A549 (cell line): ENCODE results near the gene UBE2C. TPM values are rescaled to one million over a fixed set of nuclear protein-coding genes. Genes with fewer than 3 reads are reported as not detected.
"Not testable (repeated sequence)": the region's sequence is repeated elsewhere in the genome, so short reads cannot be mapped to it uniquely, and the experiment has no call there.

ENCODE experiments used
- ATAC-seq, 2 experiments: fragments of 200-7000 bp in 1 of 2; fragments of >200 bp in 1 of 2; cut with Nextera tagmentation in 1 of 2; cut with Tn5 transposase in 1 of 2; 3 replicates each; pipeline versions ENCODE4 v1.8.0 to v1.9.1; 2018 to 2020; ENCODE audit warnings: mild to moderate bottlenecking in 1 of 2, moderate library complexity in 1 of 2
- CTCF ChIA-PET: fragments of 300-600 bp; sonication (Branson Sonifier 250); formaldehyde crosslinking; extraction: SDS; loops from one replicate; lab custom pipeline; 2021; ENCODE audit warnings: antibody characterized with exemption, inconsistent platforms; lab: Yijun Ruan, JAX
- POLR2A ChIA-PET: fragments of 350-600 bp; formaldehyde crosslinking; extraction: SDS; loops from one replicate; lab custom pipeline; 2021; ENCODE audit warnings: antibody characterized with exemption, inconsistent platforms; lab: Yijun Ruan, JAX
- DNase-seq, 2 experiments: peaks; one replicate each; pipeline versions ENCODE4 v3.0.0 to v3.0.0-alpha.2; 2011 to 2016; ENCODE audit warnings: low read depth in 1 of 2, low spot score in 1 of 2
- FAIRE-seq: peaks from 2 replicates; lab custom pipeline; 2011; peaks lifted over from hg19 to GRCh38; lab: Jason Lieb, UNC
- H3K27ac ChIP-seq, 2 experiments: fragments of >200 bp; sonication (Bioruptor Twin); formaldehyde crosslinking; 3 replicates each; pipeline ENCODE4 v1.5.1; 2016 to 2017
- H3K4me1 ChIP-seq: fragments of >200 bp; sonication (Bioruptor Twin); formaldehyde crosslinking; 3 replicates; pipeline ENCODE4 v1.6.1; 2016
- H3K4me2 ChIP-seq: fragments of >200 bp; sonication (Bioruptor Twin); formaldehyde crosslinking; 3 replicates; pipeline ENCODE4 v1.6.1; 2016
- H3K4me3 ChIP-seq: fragments of >200 bp; sonication (Bioruptor Twin); formaldehyde crosslinking; 3 replicates; pipeline ENCODE4 v1.5.1; 2016
- H3K9me3 ChIP-seq: fragments of >200 bp; sonication (Bioruptor Twin); formaldehyde crosslinking; 3 replicates; pipeline ENCODE4 v1.6.1; 2016
- CEBPB ChIP-seq, 2 experiments: fragments of >200 bp in 1 of 2; sonication (Bioruptor Twin) in 1 of 2; formaldehyde crosslinking in 1 of 2; IDR thresholded peaks; 2 replicates each; pipeline ENCODE4 v1.6.1; 2012 to 2016
- CHD2 ChIP-seq: fragments of 150-350 bp; IDR thresholded peaks from 2 replicates; pipeline ENCODE4 v1.6.1; 2014; ENCODE audit warnings: low read length; ENCODE audit not compliant: partially characterized antibody
- EHF ChIP-seq: fragments of 250-450 bp; sonication (Bioruptor Pico); IDR thresholded peaks from 2 replicates; pipeline ENCODE4 v1.5.0; 2020; ENCODE audit warnings: mild to moderate bottlenecking
- EHMT2 ChIP-seq: fragments of 200-600 bp; sonication (generic); IDR thresholded peaks from 2 replicates; pipeline ENCODE4 v1.6.1; 2016; ENCODE audit warnings: antibody characterized with exemption, low read depth, mild to moderate bottlenecking, moderate library complexity
- JUNB ChIP-seq: fragments of >200 bp; sonication (Bioruptor Twin); formaldehyde crosslinking; IDR thresholded peaks from 2 replicates; pipeline ENCODE4 v1.6.1; 2016
- KDM1A ChIP-seq: fragments of 200-600 bp; sonication (generic); IDR thresholded peaks from 2 replicates; pipeline ENCODE4 v1.6.1; 2016; ENCODE audit warnings: low read depth, mild to moderate bottlenecking
- KDM5A ChIP-seq: fragments of 200-600 bp; sonication (generic); IDR thresholded peaks from 2 replicates; pipeline ENCODE4 v1.6.1; 2016; ENCODE audit warnings: antibody characterized with exemption, mild to moderate bottlenecking
- NPAS2 ChIP-seq: fragments of 250-450 bp; sonication (Bioruptor Pico); IDR thresholded peaks from 2 replicates; pipeline ENCODE4 v1.8.0; 2022; ENCODE audit warnings: mild to moderate bottlenecking, moderate library complexity, borderline replicate concordance
- PHF8 ChIP-seq: fragments of 200-600 bp; sonication (generic); IDR thresholded peaks from 2 replicates; pipeline ENCODE4 v1.6.1; 2016; ENCODE audit warnings: low read depth, mild to moderate bottlenecking, antibody characterized with exemption, moderate library complexity, borderline replicate concordance
- RAD21 ChIP-seq, 2 experiments: fragments of >200 bp in 1 of 2; sonication (Bioruptor Twin) in 1 of 2; formaldehyde crosslinking in 1 of 2; IDR thresholded peaks in 1 of 2; conservative IDR thresholded peaks in 1 of 2; 2 replicates in 1 of 2; 3 replicates in 1 of 2; pipeline ENCODE4 v1.6.1; 2012 to 2018; ENCODE audit warnings: inconsistent platforms in 1 of 2
- RFX5 ChIP-seq: fragments of 450-650 bp; IDR thresholded peaks from 2 replicates; pipeline ENCODE4 v1.7.1; 2014; ENCODE audit warnings: antibody characterized with exemption, mild to moderate bottlenecking, moderate library complexity
- SMC3 ChIP-seq: fragments of >200 bp; sonication (Bioruptor Twin); formaldehyde crosslinking; IDR thresholded peaks from 3 replicates; pipeline ENCODE4 v1.6.1; 2018; ENCODE audit warnings: inconsistent platforms
- SREBF2 ChIP-seq: fragments of 450-650 bp; IDR thresholded peaks from 2 replicates; pipeline ENCODE4 v1.6.1; 2014; ENCODE audit warnings: mild to moderate bottlenecking, moderate library complexity
- TFCP2L1 ChIP-seq: fragments of 250-450 bp; sonication (Bioruptor Pico); IDR thresholded peaks from 2 replicates; pipeline ENCODE4 v1.5.0; 2021; ENCODE audit warnings: mild to moderate bottlenecking
- ZC3H11A ChIP-seq: fragments of 450-650 bp; IDR thresholded peaks from 2 replicates; pipeline ENCODE4 v1.6.1; 2014; ENCODE audit warnings: antibody characterized with exemption, mild to moderate bottlenecking
- ZNF302 ChIP-seq: fragments of 250-450 bp; sonication (Bioruptor Pico); IDR thresholded peaks from 2 replicates; pipeline ENCODE4 v1.9.0; 2021; ENCODE audit warnings: inconsistent platforms, mild to moderate bottlenecking, moderate library complexity
- WGBS: methylation state at CpG from one replicate; pipeline ENCODE4 v1.1.6; 2017; ENCODE audit errors: missing lambda C conversion rate; 5-methylcytosine and 5-hydroxymethylcytosine counted together
- polyA plus RNA-seq, 4 experiments: library from polyadenylated mRNA; depleted of rRNA in 3 of 4; stranded (reverse); fragments of >200 nt; fragmentation: RNase III in 1 of 4; extraction: RNeasy Plus Mini Kit Qiagen cat#74134 plus additional on column Dnase treatment in 1 of 4; gene quantifications; 2 replicates in 3 of 4; 3 replicates in 1 of 4; pipeline ENCODE4 v1.2.3, GENCODE V29; 2011 to 2017
- TF ChIP-seq, protein P1 (sequence below): fragments of >200 bp; sonication (Bioruptor Twin); formaldehyde crosslinking; IDR thresholded peaks from 3 replicates; pipeline ENCODE4 v1.5.1; 2016
- TF ChIP-seq, protein P2 (sequence below): fragments of >200 bp; sonication (Bioruptor Twin); formaldehyde crosslinking; IDR thresholded peaks from 2 replicates; pipeline ENCODE4 v1.6.1; 2016
- TF ChIP-seq, protein P3 (sequence below): fragments of 150-350 bp; IDR thresholded peaks from 2 replicates; pipeline ENCODE4 v1.6.1; 2014; ENCODE audit warnings: low read depth, mild to moderate bottlenecking, low read length
- TF ChIP-seq, protein P4 (sequence below): fragments of 250-450 bp; sonication (Bioruptor Pico); IDR thresholded peaks from 2 replicates; pipeline ENCODE4 v1.5.0; 2021; ENCODE audit warnings: mild to moderate bottlenecking, moderate library complexity, borderline replicate concordance
- TF ChIP-seq, protein P5 (sequence below): fragments of >200 bp; sonication (Bioruptor Twin); formaldehyde crosslinking; IDR thresholded peaks from 3 replicates; pipeline ENCODE4 v1.6.1; 2016

Gene UBE2C
- polyA plus RNA-seq, 2 of the 4 experiments (the other 2 are of a cell fraction): 123 to 189 TPM

DNA sequence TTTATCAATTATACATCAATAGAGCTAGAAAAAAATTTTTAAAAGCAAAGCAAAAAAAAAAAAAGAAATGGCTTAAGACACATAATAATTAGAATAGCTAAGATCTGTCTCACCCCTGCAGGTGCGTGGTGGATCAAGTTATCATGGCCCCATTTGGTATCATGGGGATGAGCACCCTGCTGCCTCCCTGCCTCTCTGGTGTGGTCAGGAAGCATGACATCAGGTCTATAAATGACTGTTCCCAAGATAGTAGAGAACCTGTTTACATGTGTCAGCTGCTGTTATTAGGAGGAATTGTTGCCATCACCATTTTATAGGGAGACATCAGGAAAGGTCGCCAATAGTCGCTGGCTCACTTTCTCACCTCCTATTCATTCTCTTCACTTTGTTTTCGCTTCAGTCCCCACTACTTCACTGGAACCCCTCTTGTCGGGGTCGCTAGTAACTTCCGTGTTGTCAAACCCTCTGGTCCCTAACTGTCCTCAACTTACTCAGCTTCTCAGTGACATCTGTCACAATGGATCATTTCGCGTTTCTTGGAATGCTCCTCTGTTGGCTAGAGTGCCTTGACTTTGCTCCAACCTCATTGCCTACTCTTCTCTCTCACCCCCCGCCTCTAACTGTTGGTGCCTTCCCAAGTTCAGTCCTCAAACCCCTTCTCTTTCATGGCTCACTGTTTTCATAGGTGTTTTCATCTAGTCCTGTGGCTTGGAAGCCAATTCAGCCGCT lies 15.9 kb upstream of the UBE2C start (continued):
- no peak for TF ChIP-seq PHF8
- TF ChIP-seq JUNB: no peak
- TF ChIP-seq, all 56 proteins: peak for 0

DNA sequence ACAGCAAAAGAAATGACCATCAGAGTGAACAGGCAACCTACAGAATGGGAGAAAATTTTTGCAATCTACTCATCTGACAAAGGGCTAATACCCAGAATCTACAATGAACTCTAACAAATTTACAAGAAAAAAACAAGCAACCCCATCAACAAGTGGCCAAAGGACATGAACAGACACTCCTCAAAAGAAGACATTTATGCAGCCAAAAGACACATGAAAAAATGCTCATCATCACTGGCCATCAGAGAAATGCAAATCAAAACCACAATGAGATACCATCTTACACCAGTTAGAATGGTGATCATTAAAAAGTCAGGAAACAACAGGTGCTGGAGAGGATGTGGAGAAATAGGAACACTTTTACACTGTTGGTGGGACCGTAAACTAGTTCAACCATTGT lies 14.9 kb upstream of the UBE2C start:
- H3K9me3 ChIP-seq, H3K27ac ChIP-seq, H3K4me1 ChIP-seq, DNase-seq, POLR2A ChIA-PET, FAIRE-seq, H3K4me3 ChIP-seq, CTCF ChIA-PET, ATAC-seq, H3K4me2 ChIP-seq: not testable (repeated sequence)
- no CpG with 5 or more reads among the region's 1 CpG for WGBS

DNA sequence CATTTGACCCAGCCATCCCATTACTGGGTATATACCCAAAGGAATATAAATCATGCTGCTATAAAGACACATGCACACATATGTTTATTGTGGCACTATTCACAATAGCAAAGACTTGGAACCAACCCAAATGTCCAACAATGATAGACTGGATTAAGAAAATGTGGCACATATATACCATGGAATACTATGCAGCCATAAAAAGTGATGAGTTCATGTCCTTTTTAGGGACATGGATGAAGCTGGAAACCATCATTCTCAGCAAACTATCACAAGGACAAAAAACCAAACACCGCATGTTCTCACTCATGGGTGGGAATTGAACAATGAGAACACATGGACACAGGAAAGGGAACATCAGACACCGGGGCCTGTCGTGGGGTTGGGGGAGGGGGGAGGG lies 14.5 kb upstream of the UBE2C start:
- CTCF ChIA-PET: interaction anchor here (1.2 to 4.2 kb wide), 9 partner anchors 12 to 172 kb away, joined by 4 to 48 read pairs (median 11); partner anchors contain the start of gene UBE2C
- 92% methylated on average over 3 of the region's 3 CpGs for WGBS
- POLR2A ChIA-PET, H3K4me2 ChIP-seq, H3K27ac ChIP-seq, FAIRE-seq, DNase-seq, ATAC-seq, H3K4me3 ChIP-seq, H3K4me1 ChIP-seq, H3K9me3 ChIP-seq: not testable (repeated sequence)

DNA sequence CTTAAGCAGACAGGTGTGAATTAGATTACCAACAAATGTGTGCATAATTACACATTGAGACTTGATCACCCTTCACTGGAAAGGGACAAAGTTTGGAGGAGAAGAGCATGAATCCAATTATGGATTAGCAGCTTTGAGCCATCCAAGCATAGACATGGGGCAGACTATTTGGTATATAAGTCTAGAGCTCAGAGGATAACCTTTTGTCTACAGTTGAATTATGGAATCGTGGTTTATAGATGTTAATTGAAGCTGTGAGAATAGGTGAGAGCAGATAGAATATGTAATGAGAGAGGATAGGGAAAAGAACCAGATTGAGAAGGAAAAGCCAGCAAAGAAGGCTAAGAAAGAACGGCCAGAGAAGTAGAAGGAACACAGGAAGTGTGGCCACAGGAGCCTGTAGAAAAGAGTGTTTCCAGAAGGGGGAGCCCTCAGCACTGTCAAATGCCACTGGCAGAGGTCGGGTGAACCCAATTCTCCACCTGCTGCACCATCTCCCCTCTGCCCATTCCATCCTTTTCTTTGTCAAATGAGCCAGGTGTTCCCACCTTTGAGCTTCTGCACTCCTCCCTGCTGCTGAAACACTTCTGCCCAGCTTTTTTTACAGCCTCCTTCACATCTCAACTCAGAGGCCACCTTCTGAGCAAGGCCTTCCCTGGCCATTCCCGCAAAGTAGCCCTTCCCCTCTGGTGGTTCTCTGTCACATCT lies 13.4 kb upstream of the UBE2C start:
- H3K9me3 ChIP-seq: no peaks in the 10 kb centered on the region
- no peaks in the 10 kb centered on the region for H3K4me1 ChIP-seq
- ChIA-PET CTCF (interaction anchor here (0.7 to 4.2 kb wide), 46 partner anchors 9 to 527 kb away, joined by 3 to 48 read pairs (median 4); partner anchors contain the start of genes ACOT8, SNX21, SPATA25 and UBE2C), POLR2A (interaction anchor here (0.6 to 1.0 kb wide), 2 partner anchors 15 to 20 kb away, joined by 3 read pairs; no protein-coding TSS in a partner anchor)
- peak; percentile 57 for TF ChIP-seq SMC3
- TF ChIP-seq, protein P1, sequence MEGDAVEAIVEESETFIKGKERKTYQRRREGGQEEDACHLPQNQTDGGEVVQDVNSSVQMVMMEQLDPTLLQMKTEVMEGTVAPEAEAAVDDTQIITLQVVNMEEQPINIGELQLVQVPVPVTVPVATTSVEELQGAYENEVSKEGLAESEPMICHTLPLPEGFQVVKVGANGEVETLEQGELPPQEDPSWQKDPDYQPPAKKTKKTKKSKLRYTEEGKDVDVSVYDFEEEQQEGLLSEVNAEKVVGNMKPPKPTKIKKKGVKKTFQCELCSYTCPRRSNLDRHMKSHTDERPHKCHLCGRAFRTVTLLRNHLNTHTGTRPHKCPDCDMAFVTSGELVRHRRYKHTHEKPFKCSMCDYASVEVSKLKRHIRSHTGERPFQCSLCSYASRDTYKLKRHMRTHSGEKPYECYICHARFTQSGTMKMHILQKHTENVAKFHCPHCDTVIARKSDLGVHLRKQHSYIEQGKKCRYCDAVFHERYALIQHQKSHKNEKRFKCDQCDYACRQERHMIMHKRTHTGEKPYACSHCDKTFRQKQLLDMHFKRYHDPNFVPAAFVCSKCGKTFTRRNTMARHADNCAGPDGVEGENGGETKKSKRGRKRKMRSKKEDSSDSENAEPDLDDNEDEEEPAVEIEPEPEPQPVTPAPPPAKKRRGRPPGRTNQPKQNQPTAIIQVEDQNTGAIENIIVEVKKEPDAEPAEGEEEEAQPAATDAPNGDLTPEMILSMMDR: peak; percentile 73
- TF ChIP-seq RFX5: no peak
- TF ChIP-seq NPAS2: no peak
- TF ChIP-seq, protein P2, sequence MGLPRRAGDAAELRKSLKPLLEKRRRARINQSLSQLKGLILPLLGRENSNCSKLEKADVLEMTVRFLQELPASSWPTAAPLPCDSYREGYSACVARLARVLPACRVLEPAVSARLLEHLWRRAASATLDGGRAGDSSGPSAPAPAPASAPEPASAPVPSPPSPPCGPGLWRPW: no peak
- TF ChIP-seq TFCP2L1 (CRISPR knock-in tag): no peak
- TF ChIP-seq CHD2: no peak
- no peak for TF ChIP-seq ZC3H11A
- no peak for TF ChIP-seq EHMT2
- TF ChIP-seq CEBPB (IDR thresholded peaks at IDR 0.05): no peak
- TF ChIP-seq SREBF2: no peak
- TF ChIP-seq ZNF302 (CRISPR knock-in tag): no peak
- no peak for TF ChIP-seq KDM1A
- TF ChIP-seq EHF: no peak
- no peak for TF ChIP-seq KDM5A
- TF ChIP-seq, protein P3, sequence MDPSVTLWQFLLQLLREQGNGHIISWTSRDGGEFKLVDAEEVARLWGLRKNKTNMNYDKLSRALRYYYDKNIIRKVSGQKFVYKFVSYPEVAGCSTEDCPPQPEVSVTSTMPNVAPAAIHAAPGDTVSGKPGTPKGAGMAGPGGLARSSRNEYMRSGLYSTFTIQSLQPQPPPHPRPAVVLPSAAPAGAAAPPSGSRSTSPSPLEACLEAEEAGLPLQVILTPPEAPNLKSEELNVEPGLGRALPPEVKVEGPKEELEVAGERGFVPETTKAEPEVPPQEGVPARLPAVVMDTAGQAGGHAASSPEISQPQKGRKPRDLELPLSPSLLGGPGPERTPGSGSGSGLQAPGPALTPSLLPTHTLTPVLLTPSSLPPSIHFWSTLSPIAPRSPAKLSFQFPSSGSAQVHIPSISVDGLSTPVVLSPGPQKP: no peak
- TF ChIP-seq RAD21 (conservative IDR thresholded peaks at IDR 0.05 in 1 of 2, IDR thresholded peaks at IDR 0.05 in 1 of 2): peak; percentile 66 to 67
- TF ChIP-seq, protein P4, sequence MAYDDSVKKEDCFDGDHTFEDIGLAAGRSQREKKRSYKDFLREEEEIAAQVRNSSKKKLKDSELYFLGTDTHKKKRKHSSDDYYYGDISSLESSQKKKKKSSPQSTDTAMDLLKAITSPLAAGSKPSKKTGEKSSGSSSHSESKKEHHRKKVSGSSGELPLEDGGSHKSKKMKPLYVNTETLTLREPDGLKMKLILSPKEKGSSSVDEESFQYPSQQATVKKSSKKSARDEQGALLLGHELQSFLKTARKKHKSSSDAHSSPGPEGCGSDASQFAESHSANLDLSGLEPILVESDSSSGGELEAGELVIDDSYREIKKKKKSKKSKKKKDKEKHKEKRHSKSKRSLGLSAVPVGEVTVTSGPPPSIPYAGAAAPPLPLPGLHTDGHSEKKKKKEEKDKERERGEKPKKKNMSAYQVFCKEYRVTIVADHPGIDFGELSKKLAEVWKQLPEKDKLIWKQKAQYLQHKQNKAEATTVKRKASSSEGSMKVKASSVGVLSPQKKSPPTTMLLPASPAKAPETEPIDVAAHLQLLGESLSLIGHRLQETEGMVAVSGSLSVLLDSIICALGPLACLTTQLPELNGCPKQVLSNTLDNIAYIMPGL (CRISPR knock-in tag): no peak
- TF ChIP-seq JUNB: no peak
- TF ChIP-seq, protein P5, sequence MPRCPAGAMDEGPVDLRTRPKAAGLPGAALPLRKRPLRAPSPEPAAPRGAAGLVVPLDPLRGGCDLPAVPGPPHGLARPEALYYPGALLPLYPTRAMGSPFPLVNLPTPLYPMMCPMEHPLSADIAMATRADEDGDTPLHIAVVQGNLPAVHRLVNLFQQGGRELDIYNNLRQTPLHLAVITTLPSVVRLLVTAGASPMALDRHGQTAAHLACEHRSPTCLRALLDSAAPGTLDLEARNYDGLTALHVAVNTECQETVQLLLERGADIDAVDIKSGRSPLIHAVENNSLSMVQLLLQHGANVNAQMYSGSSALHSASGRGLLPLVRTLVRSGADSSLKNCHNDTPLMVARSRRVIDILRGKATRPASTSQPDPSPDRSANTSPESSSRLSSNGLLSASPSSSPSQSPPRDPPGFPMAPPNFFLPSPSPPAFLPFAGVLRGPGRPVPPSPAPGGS: no peak
- no peak overlapping the region for H3K4me2 ChIP-seq
- peak; percentile 57 to 66 for DNase-seq
- ATAC-seq: peak; percentile 98
- H3K27ac ChIP-seq: no peak overlapping the region
- 26% methylated on average over 4 of the region's 4 CpGs for WGBS
- FAIRE-seq: no peak
- H3K4me3 ChIP-seq: no peak overlapping the region
